Activated CD4-positive, alpha-beta T cell treated with anti-CD3 and anti-CD28 coated beads for 1 hour (primary cell): ENCODE results near the gene MUC5B.

Experiments
- DNase-seq: peaks from one replicate; pipeline ENCODE4 v3.0.0-alpha.2; 2020

MUC5B gene

GRCh38 chr11:1270476-1270875 lies 47.6 kb downstream of the MUC5B start:
- DNase-seq: no peak

GRCh38 chr11:1271002-1271401 lies 48.1 kb downstream of the MUC5B start:
- DNase-seq: no peak

- DNase-seq: no peak
Observed at GRCh38 chr11:1271406-1271805, 48.5 kb downstream of the MUC5B start.

- no peak for DNase-seq
Observed at GRCh38 chr11:1271927-1272326, 49.1 kb downstream of the MUC5B start.

- no peak for DNase-seq
Observed at GRCh38 chr11:1272531-1272930, 49.7 kb downstream of the MUC5B start.

- no peak for DNase-seq
Observed at GRCh38 chr11:1274501-1274900, 51.6 kb downstream of the MUC5B start.

- DNase-seq: no peak
Observed at GRCh38 chr11:1275021-1275420, 52.2 kb downstream of the MUC5B start.

GRCh38 chr11:1276041-1276790 lies 53.4 kb downstream of the MUC5B start:
- no peak for DNase-seq

GRCh38 chr11:1276866-1277615 lies 54.2 kb downstream of the MUC5B start:
- DNase-seq: no peak

GRCh38 chr11:1277936-1278512 lies 55.2 kb downstream of the MUC5B start:
- no peak for DNase-seq

GRCh38 chr11:1278766-1279673 lies 56.2 kb downstream of the MUC5B start:
- DNase-seq: no peak

- no peak for DNase-seq
Observed at GRCh38 chr11:1279674-1280055, 56.8 kb downstream of the MUC5B start.

- no peak for DNase-seq
Observed at GRCh38 chr11:1280116-1281035, 57.5 kb downstream of the MUC5B start.

- DNase-seq: no peak
Observed at GRCh38 chr11:1281326-1281973, 58.6 kb downstream of the MUC5B start.

GRCh38 chr11:1281974-1282365 lies 59.1 kb downstream of the MUC5B start:
- DNase-seq: no peak

GRCh38 chr11:1283091-1283511 lies 60.2 kb downstream of the MUC5B start:
- DNase-seq: no peak

GRCh38 chr11:1283906-1284305 lies 61.0 kb downstream of the MUC5B start:
- no peak for DNase-seq

GRCh38 chr11:1285316-1285744 lies 62.5 kb downstream of the MUC5B start:
- no peak for DNase-seq

GRCh38 chr11:1285876-1286275 lies 63.0 kb downstream of the MUC5B start:
- no peak for DNase-seq

- no peak for DNase-seq
Observed at GRCh38 chr11:1287928-1288327, 65.1 kb downstream of the MUC5B start.

GRCh38 chr11:1288426-1289151 lies 65.7 kb downstream of the MUC5B start:
- no peak for DNase-seq
